Heart right ventricle (tissue), 16 donors: ENCODE measurements around the gene ALCAM. TPM values are rescaled to one million over a fixed set of nuclear protein-coding genes. Genes with fewer than 3 reads are reported as not detected.

Experiments
- ATAC-seq, 8 donors: fragments of 200-7000 bp; cut with Tn5 transposase; one replicate each; pipeline ENCODE4 v1.9.1; 2020; ENCODE audit warnings: mild to moderate bottlenecking in 8 of 8, moderate library complexity in 8 of 8, moderate number of reproducible peaks in 1 of 8
- DNase-seq, 2 donors: peaks; one replicate each; pipeline ENCODE4 v3.0.0-alpha.2; 2020
- H3K27ac ChIP-seq, 10 donors: fragments of 200-600 bp; sonication (generic) in 2 of 10; one replicate each; pipeline versions ENCODE4 v1.5.0 to v1.8.0; 2020 to 2022; ENCODE audit warnings: mild to moderate bottlenecking in 3 of 10
- H3K27me3 ChIP-seq, 7 donors: fragments of 200-600 bp; one replicate each; pipeline ENCODE4 v1.8.0; 2021 to 2022; ENCODE audit warnings: mild to moderate bottlenecking in 2 of 7
- H3K36me3 ChIP-seq, 9 donors: fragments of 200-600 bp; sonication (generic) in 1 of 9; one replicate each; pipeline versions ENCODE4 v1.5.0 to v1.8.0; 2020 to 2022; ENCODE audit warnings: mild to moderate bottlenecking in 2 of 9
- H3K4me1 ChIP-seq, 9 donors: fragments of 200-600 bp; sonication (generic) in 1 of 9; one replicate each; pipeline versions ENCODE4 v1.5.0 to v1.8.0; 2020 to 2022; ENCODE audit warnings: mild to moderate bottlenecking in 4 of 9
- H3K4me3 ChIP-seq, 10 donors: fragments of 200-600 bp; sonication (generic) in 2 of 10; one replicate each; pipeline versions ENCODE4 v1.5.0 to v1.8.0; 2020 to 2022; ENCODE audit warnings: mild to moderate bottlenecking in 7 of 10, moderate library complexity in 2 of 10
- H3K9me3 ChIP-seq, 11 donors: fragments of 200-600 bp in 10 of 11; sonication (generic) in 2 of 11; one replicate each; pipeline versions ENCODE4 v1.5.0 to v1.8.0; 2013 to 2022; ENCODE audit warnings: mild to moderate bottlenecking in 2 of 11, control low read depth in 1 of 11, moderate library complexity in 1 of 11
- CTCF ChIP-seq, 9 donors: fragments of 200-600 bp; sonication (generic) in 2 of 9; IDR thresholded peaks; one replicate each; pipeline versions ENCODE4 v1.5.0 to v1.8.0; 2021 to 2022; ENCODE audit warnings: antibody characterized with exemption in 9 of 9, mild to moderate bottlenecking in 5 of 9, moderate library complexity in 1 of 9
- WGBS, 2 donors: extraction: QIAGEN DNeasy Blood & Tissue Kit; methylation state at CpG; one replicate each; pipeline ENCODE4 v1.1.7; 2013; ENCODE audit warnings: inconsistent platforms in 1 of 2; 5-methylcytosine and 5-hydroxymethylcytosine counted together
- intact Hi-C, 10 donors: fragments of 100-400 bp; cut with DNase I; formaldehyde crosslinking; loops; one replicate each; pipeline versions ENCODE4 v1.11.1 to v1.14.2; 2022
- polyA plus RNA-seq, 2 donors: library from polyadenylated mRNA; stranded (reverse); fragments of 200-250 nt; gene quantifications; one replicate each; pipeline ENCODE4 v1.2.3, GENCODE V29; 2013
- total RNA-seq, 10 donors: library from RNA; stranded (reverse); fragmentation: NEBNext Ultra II Directional in 3 of 10; extraction: Animal tissue kit (Norgen Biotek cat#: 25700) in 3 of 10; gene quantifications; one replicate each; pipeline versions ENCODE4 v1.2.1 to v1.2.4, GENCODE V29; 2021 to 2023
- donor health status: Arrhythmogenic right ventricular cardiomyopathy.
- donor health status: ischemic (EF 13 %, LVEDD 7.1; RV severe dilation, severe dysfunction).
- donor health status: healthy with polysubstance abuse.
- donor health status: DM: no; HTN: yes; CAD: no.
- donor health status: DM: no; HTN: no; CAD: no.
- donor health status: ischemic (EF 25% LVEDD 6.9; RV normal size, moderate dysfunction).
- donor health status: ischemic (EF 25% LVEDD 5.7; RV mildly dilated, moderate dysfunction).
- donor health status: healthy.
- donor health status: DM: yes; HTN: yes; CAD: no.
- donor health status: Ischemic cardiomyopathy.
- donor health status: ischemic (EF 35%, LVEDD 5.7; RV mildly dilated, moderate dysfunction).
- donor health status: nonischemic (EF 11% LVEDD 7.7; RV severe dilation, severe dysfunction).
- donor health status: DM: yes; HTN: yes; CAD: no.
- donor health status: PGD.
- donor health status: ischemic (EF 29% LVEDD 5.4; RV normal size, mild dysfunction).
- donor health status: nonischemic (EF 23%, LVEDD 6.1; RV moderate dilation, normal function).

The ALCAM gene
- total and polyA plus RNA-seq, 12 donors, result 1.3 to 23.9 (median 3.6) TPM

GRCh38 chr3:105415951-105416350, 49.2 kb downstream of the ALCAM start:
- Histone ChIP-seq H3K27me3 (no peaks in the 10 kb centered on the region), H3K9me3 (no peaks in the 10 kb centered on the region), H3K27ac (no peak overlapping the region), H3K36me3 (no peaks in the 10 kb centered on the region), H3K4me3 (no peak overlapping the region), H3K4me1 (no peaks in the 10 kb centered on the region)
- 94 to 95% methylated on average over 1 of the region's 1 CpG for WGBS, 2 donors
- intact Hi-C loops, result no loop called here
- ATAC-seq, result no peak
- TF ChIP-seq CTCF (IDR thresholded peaks at IDR 0.05), result no peak
- no peak for DNase-seq

- DNase-seq, result no peak
Measured at GRCh38 chr3:105417525-105418289, 51.0 kb downstream of the ALCAM start.

GRCh38 chr3:105422645-105423044, 55.9 kb downstream of the ALCAM start:
- Histone ChIP-seq H3K4me1 (no peaks in the 10 kb centered on the region), H3K9me3 (no peaks in the 10 kb centered on the region), H3K36me3 (no peaks in the 10 kb centered on the region), H3K27me3 (no peaks in the 10 kb centered on the region), H3K27ac (no peak overlapping the region), H3K4me3 (no peak overlapping the region)
- DNase-seq (no peak), ATAC-seq (no peak)
- WGBS, 2 donors, result 72 to 74% methylated on average over 2 of the region's 2 CpGs
- no peak for TF ChIP-seq CTCF (IDR thresholded peaks at IDR 0.05)
- intact Hi-C loops, result no loop called here

More at GRCh38 chr3:105417525-105418289, 51.0 kb downstream of the ALCAM start:
- Histone ChIP-seq H3K27me3 (no peaks in the 10 kb centered on the region), H3K27ac (no peak overlapping the region), H3K4me1 (no peaks in the 10 kb centered on the region), H3K4me3 (no peak overlapping the region), H3K9me3 (no peaks in the 10 kb centered on the region), H3K36me3 (no peaks in the 10 kb centered on the region)
- no peak for TF ChIP-seq CTCF (IDR thresholded peaks at IDR 0.05)
- WGBS, 2 donors, result 83 to 88% methylated on average over 3 of the region's 3 CpGs
- intact Hi-C loops, result no loop called here
- ATAC-seq, result no peak

GRCh38 chr3:105423397-105423796, 56.7 kb downstream of the ALCAM start:
- Histone ChIP-seq H3K4me1 (no peaks in the 10 kb centered on the region), H3K27me3 (no peaks in the 10 kb centered on the region), H3K27ac (no peak overlapping the region), H3K9me3 (no peaks in the 10 kb centered on the region), H3K4me3 (no peak overlapping the region), H3K36me3 (no peaks in the 10 kb centered on the region)
- ATAC-seq, result no peak
- TF ChIP-seq CTCF (IDR thresholded peaks at IDR 0.05), result no peak
- intact Hi-C loops, result no loop called here
- WGBS, 2 donors, result 89 to 92% methylated on average over 2 of the region's 2 CpGs
- no peak for DNase-seq
